ENCODE results near the gene PRPH. TPM values are rescaled to one million over a fixed set of nuclear protein-coding genes. Genes with fewer than 3 reads are reported as not detected.
A peak's percentile ranks its signal among the peaks of the same experiment; 100 is the strongest.

The PRPH gene
- total and polyA plus RNA-seq, 2 of the 13 experiments (the other 11 are each of a cell fraction or from before 2014, with no cell fraction given) = 0.12 TPM; not detected in 1

DNA sequence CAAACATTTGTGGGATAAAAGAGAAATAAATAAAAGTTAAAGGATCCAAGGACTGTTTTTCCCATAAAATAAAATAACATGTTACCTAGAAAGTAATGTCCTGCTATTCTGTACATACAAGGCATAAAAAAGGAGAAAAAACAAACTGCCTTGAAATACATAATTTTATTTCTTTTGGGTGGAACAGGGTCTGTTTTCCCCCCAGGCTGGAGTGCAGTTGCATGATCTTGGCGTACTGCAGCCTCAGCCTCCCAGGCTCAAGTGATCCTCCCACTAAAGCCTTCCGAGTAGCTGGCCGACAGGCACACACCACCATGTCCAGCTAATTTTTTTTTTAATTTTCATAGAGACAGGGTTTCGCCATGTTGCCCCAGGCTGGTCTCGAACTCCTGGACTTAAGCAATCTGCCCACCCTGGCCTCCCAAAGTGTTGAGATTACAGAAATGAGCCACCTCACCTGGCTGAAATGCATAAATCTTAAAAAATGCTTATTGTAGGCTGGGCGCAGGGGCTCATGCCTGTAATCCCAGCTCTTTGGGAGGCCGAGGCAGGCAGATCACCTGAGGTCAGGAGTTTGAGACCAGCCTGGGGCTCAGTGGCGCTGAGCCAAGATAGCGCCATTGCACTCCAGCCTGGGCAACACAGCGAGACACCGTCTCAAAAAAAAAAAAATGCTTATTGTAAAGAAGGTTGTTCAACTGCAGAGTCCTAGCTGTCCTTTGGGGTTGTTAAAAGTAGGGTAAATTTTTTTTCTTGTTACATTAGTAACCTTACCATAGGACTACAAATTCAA, 34.2 kb upstream of the PRPH start:
- Histone ChIP-seq H3K36me3 (replicated peaks in 1 of 2; ENCODE audit: control insufficient read depth in 1 of 2, insufficient read depth in 2 of 2, low read length in 2 of 2) (no peaks in the 10 kb centered on the region), H2AFZ (ENCODE audit: low read length) (no peak overlapping the region), H3K27me3 (ENCODE audit: control insufficient read depth in 1 of 2, insufficient read depth in 2 of 2, low read length in 2 of 2) (no peaks in the 10 kb centered on the region; a peak in 1 of 5 replicates), H4K20me1 (ENCODE audit: insufficient read depth, low read length) (no peaks in the 10 kb centered on the region), H3K27ac (ENCODE audit: extremely low read length, insufficient read depth, low read length) (no peak overlapping the region), H3K9me3 (ENCODE audit: low read length) (no peaks in the 10 kb centered on the region), H3K4me2 (ENCODE audit: low read depth, low read length) (no peak overlapping the region), H3K9ac (ENCODE audit: insufficient read depth, low read depth, low read length) (no peak overlapping the region), H3K79me2 (ENCODE audit: insufficient read depth, low read length) (peaks cover 15% of the 10 kb centered on the region), H3K4me1 (ENCODE audit: insufficient read depth, low read length) (peaks cover 40% of the 10 kb centered on the region), H3K4me3 (replicated peaks in 1 of 3; ENCODE audit: insufficient read depth in 1 of 3, low read depth in 2 of 3, low read length in 3 of 3) (no peak overlapping the region)
- ChIA-PET CTCF (ENCODE audit: low intra/inter-chr PET ratio, low total read pairs) (no interaction called here), POLR2A (no interaction called here)
- FAIRE-seq (no peak), ATAC-seq (no peak), DNase-seq (ENCODE audit: low spot score) (no peak)
- 97% methylated on average over 11 of the region's 11 CpGs for WGBS (ENCODE audit: low lambda C conversion rate)
- in situ Hi-C loops (cut with HindIII; ENCODE audit: extremely low pct_ligation_motif_present, low pct_unique_long_range_greater_than_20kb) = no loop called here
- no TSS peak for BruUV-seq (replicated peaks)
- intact Hi-C loops (cut with micrococcal nuclease; ENCODE audit: unreplicated experiment) = no loop called here
- TF ChIP-seq ZBTB33 (CRISPR knock-in tag; IDR thresholded peaks at IDR 0.05) (0 out of 2 replicates have a peak, but pooled peaks have one; percentile 38), ZNF121 (CRISPR knock-in tag; IDR thresholded peaks at IDR 0.05) (peak; percentile 30; the same call in 1 of the 2 replicates), GFI1 (CRISPR knock-in tag; IDR thresholded peaks at IDR 0.05; ENCODE audit: borderline replicate concordance) (no peak)

- POLR2A ChIA-PET = no interaction called here
- Histone ChIP-seq H3K4me3 (replicated peaks in 1 of 3; ENCODE audit: insufficient read depth in 1 of 3, low read depth in 2 of 3, low read length in 3 of 3) (no peak overlapping the region), H3K27me3 (ENCODE audit: control insufficient read depth in 1 of 2, insufficient read depth in 2 of 2, low read length in 2 of 2) (no peaks in the 10 kb centered on the region; a peak in 1 of 5 replicates), H3K79me2 (ENCODE audit: insufficient read depth, low read length) (peaks cover 24% of the 10 kb centered on the region), H3K9ac (ENCODE audit: insufficient read depth, low read depth, low read length) (no peak overlapping the region), H3K4me1 (ENCODE audit: insufficient read depth, low read length) (peaks cover 34% of the 10 kb centered on the region), H4K20me1 (ENCODE audit: insufficient read depth, low read length) (peaks cover 6% of the 10 kb centered on the region), H3K27ac (ENCODE audit: extremely low read length, insufficient read depth, low read length) (no peak overlapping the region), H3K36me3 (replicated peaks in 1 of 2; ENCODE audit: control insufficient read depth in 1 of 2, insufficient read depth in 2 of 2, low read length in 2 of 2) (no peaks in the 10 kb centered on the region), H2AFZ (ENCODE audit: low read length) (no peak overlapping the region), H3K9me3 (ENCODE audit: low read length) (no peaks in the 10 kb centered on the region), H3K4me2 (ENCODE audit: low read depth, low read length) (no peak overlapping the region)
- 93% methylated on average over 2 of the region's 2 CpGs for WGBS (ENCODE audit: low lambda C conversion rate)
- intact Hi-C loops (cut with micrococcal nuclease; ENCODE audit: unreplicated experiment) = no loop called here
- no peak for DNase-seq (ENCODE audit: low spot score)
- CTCF ChIA-PET (ENCODE audit: low intra/inter-chr PET ratio, low total read pairs) = no interaction called here
- ATAC-seq = no peak
- in situ Hi-C loops (cut with HindIII; ENCODE audit: extremely low pct_ligation_motif_present, low pct_unique_long_range_greater_than_20kb) = no loop called here
- no peak for FAIRE-seq
- no TSS peak for BruUV-seq (replicated peaks)
- TF ChIP-seq, protein P1, sequence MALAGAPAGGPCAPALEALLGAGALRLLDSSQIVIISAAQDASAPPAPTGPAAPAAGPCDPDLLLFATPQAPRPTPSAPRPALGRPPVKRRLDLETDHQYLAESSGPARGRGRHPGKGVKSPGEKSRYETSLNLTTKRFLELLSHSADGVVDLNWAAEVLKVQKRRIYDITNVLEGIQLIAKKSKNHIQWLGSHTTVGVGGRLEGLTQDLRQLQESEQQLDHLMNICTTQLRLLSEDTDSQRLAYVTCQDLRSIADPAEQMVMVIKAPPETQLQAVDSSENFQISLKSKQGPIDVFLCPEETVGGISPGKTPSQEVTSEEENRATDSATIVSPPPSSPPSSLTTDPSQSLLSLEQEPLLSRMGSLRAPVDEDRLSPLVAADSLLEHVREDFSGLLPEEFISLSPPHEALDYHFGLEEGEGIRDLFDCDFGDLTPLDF (CRISPR knock-in tag; IDR thresholded peaks at IDR 0.05) = no peak
- TF ChIP-seq ZNF326 (CRISPR knock-in tag; IDR thresholded peaks at IDR 0.05; ENCODE audit: borderline replicate concordance) (no peak), PAWR (CRISPR knock-in tag; IDR thresholded peaks at IDR 0.05; ENCODE audit: borderline replicate concordance) (no peak), ZNF770 (CRISPR knock-in tag; IDR thresholded peaks at IDR 0.05) (no peak), RFX3 (CRISPR knock-in tag; IDR thresholded peaks at IDR 0.05) (no peak), GZF1 (CRISPR knock-in tag; IDR thresholded peaks at IDR 0.05) (no peak), MED13 (CRISPR knock-in tag; IDR thresholded peaks at IDR 0.05) (no peak)
Measured at GRCh38 chr12:49261721-49262120, 33.2 kb upstream of the PRPH start.

All from HepG2 (cell line).